K562 (cell line): Measurements from ENCODE around the gene DROSHA. TPM values are rescaled to one million over a fixed set of nuclear protein-coding genes. Genes with fewer than 3 reads are reported as not detected.

Experiments
- ATAC-seq: fragments of 200-7000 bp; cut with Tn5 transposase; 3 replicates; pipeline ENCODE4 v1.9.1; 2020; ENCODE audit warnings: moderate library complexity
- BruUV-seq: library from RNA; stranded (reverse); fragments of 400-500 nt; replicated peaks from 2 replicates; lab custom pipeline; 2021; lab: Mats Ljungman, UMichigan
- CTCF ChIA-PET: fragments of 300-600 bp; formaldehyde crosslinking; extraction: SDS; loops from one replicate; lab custom pipeline; 2021; ENCODE audit warnings: low intra/inter-chr PET ratio; lab: Yijun Ruan, JAX
- POLR2A ChIA-PET: fragments of 300-600, 350-650 bp; sonication (Branson Sonifier 250); formaldehyde crosslinking; extraction: SDS; loops from one replicate; lab custom pipeline; 2021; ENCODE audit warnings: antibody characterized with exemption, inconsistent platforms; lab: Yijun Ruan, JAX
- DNase-seq, 4 experiments: peaks; one replicate each; pipeline versions ENCODE4 v3.0.0 to v3.0.0-alpha.2; 2011 to 2018; ENCODE audit warnings: low spot score in 3 of 4, mixed read lengths in 3 of 4; ENCODE audit errors: extremely low read depth in 1 of 4
- FAIRE-seq: peaks from 2 replicates; lab custom pipeline; 2011; peaks lifted over from hg19 to GRCh38; lab: Jason Lieb, UNC
- H2AFZ ChIP-seq: 2 replicates; pipeline ENCODE4 v1.6.0; 2011; ENCODE audit warnings: low read depth, low read length, control low read depth, inconsistent platforms
- H3K27ac ChIP-seq: fragments of 200-600 bp; 3 replicates; pipeline ENCODE4 v1.8.0; 2011; ENCODE audit warnings: low read depth, mild to moderate bottlenecking, control low read depth, inconsistent platforms, low read length, moderate library complexity, mixed read lengths; ENCODE audit errors: extremely low read depth
- H3K27me3 ChIP-seq, 2 experiments: fragments of 300-600 bp in 1 of 2; 2 replicates in 1 of 2; 3 replicates in 1 of 2; pipeline versions ENCODE4 v1.6.0 to v1.8.0; 2011; ENCODE audit warnings: inconsistent platforms in 2 of 2, low read length in 2 of 2, mild to moderate bottlenecking in 1 of 2, mixed read lengths in 1 of 2, moderate library complexity in 1 of 2; ENCODE audit not compliant: control insufficient read depth in 2 of 2, insufficient read depth in 2 of 2
- H3K36me3 ChIP-seq: fragments of 300-600 bp; 3 replicates; pipeline ENCODE4 v1.8.0; 2011; ENCODE audit warnings: mild to moderate bottlenecking, low read length, inconsistent platforms; ENCODE audit not compliant: control insufficient read depth, insufficient read depth
- H3K4me1 ChIP-seq, 2 experiments: fragments of 200-600 bp in 1 of 2; replicated peaks in 1 of 2; 2 replicates in 1 of 2; 3 replicates in 1 of 2; pipeline versions ENCODE4 v1.5.1 to v1.8.0; 2011; ENCODE audit warnings: inconsistent platforms in 2 of 2, low read length in 2 of 2, mild to moderate bottlenecking in 1 of 2, mixed read lengths in 1 of 2, moderate library complexity in 1 of 2; ENCODE audit not compliant: control insufficient read depth in 2 of 2, insufficient read depth in 2 of 2
- H3K4me2 ChIP-seq: 2 replicates; pipeline ENCODE4 v1.6.1; 2011; ENCODE audit warnings: low read length, control low read depth, inconsistent platforms, mixed read lengths; ENCODE audit not compliant: insufficient read depth
- H3K4me3 ChIP-seq: fragments of 200-600 bp; sonication (generic), shearing (Covaris generic); 2 replicates; pipeline ENCODE4 v1.5.1; 2016; ENCODE audit warnings: control low read depth, inconsistent platforms
- H3K79me2 ChIP-seq: fragments of 200-600 bp; 3 replicates; pipeline ENCODE4 v1.8.0; 2011; ENCODE audit warnings: low read length, inconsistent platforms; ENCODE audit not compliant: control insufficient read depth, insufficient read depth
- H3K9ac ChIP-seq, 2 experiments: 2 replicates each; pipeline versions ENCODE4 v1.6.0 to v1.6.1; 2011; ENCODE audit warnings: low read depth in 2 of 2, low read length in 2 of 2, control low read depth in 1 of 2, inconsistent platforms in 1 of 2, mild to moderate bottlenecking in 1 of 2, mixed read lengths in 1 of 2; ENCODE audit not compliant: insufficient read depth in 1 of 2
- H3K9me1 ChIP-seq: one replicate; pipeline ENCODE4 v1.6.0; 2011; ENCODE audit warnings: inconsistent platforms, mild to moderate bottlenecking, low read length, moderate library complexity; ENCODE audit not compliant: control insufficient read depth, insufficient read depth
- H3K9me3 ChIP-seq: replicated peaks from 2 replicates; pipeline ENCODE4 v1.5.1; 2011; ENCODE audit warnings: low read depth, low read length, inconsistent platforms; ENCODE audit not compliant: control insufficient read depth, insufficient read depth
- H4K20me1 ChIP-seq: replicated peaks from 2 replicates; pipeline ENCODE4 v1.6.1; 2011; ENCODE audit warnings: low read length, inconsistent platforms, mixed read lengths; ENCODE audit not compliant: control insufficient read depth, insufficient read depth
- NEUROD1 ChIP-seq: fragments of 150-350 bp; IDR thresholded peaks from 2 replicates; pipeline ENCODE4 v1.6.1; 2014; ENCODE audit warnings: borderline replicate concordance, low read length, low read depth; ENCODE audit not compliant: partially characterized antibody
- PTRF ChIP-seq: fragments of 450-650 bp; IDR thresholded peaks from 2 replicates; pipeline ENCODE4 v1.6.1; 2016; ENCODE audit warnings: mild to moderate bottlenecking, missing genetic modification characterization, missing compliant biosample characterization
- RFX1 ChIP-seq: fragments of 450-650 bp; IDR thresholded peaks from 2 replicates; pipeline ENCODE4 v1.6.1; 2016; ENCODE audit warnings: mild to moderate bottlenecking, moderate library complexity
- TAF7 ChIP-seq: fragments of 450-650 bp; IDR thresholded peaks from 2 replicates; pipeline ENCODE4 v1.6.1; 2016; ENCODE audit warnings: missing genetic modification characterization, missing compliant biosample characterization
- ZKSCAN3 ChIP-seq: fragments of 250-450 bp; sonication (Bioruptor Pico); IDR thresholded peaks from 2 replicates; pipeline ENCODE4 v1.4.0; 2020
- ZNF121 ChIP-seq: sonication (generic); formaldehyde crosslinking; conservative IDR thresholded peaks from 2 replicates; pipeline ENCODE4 v1.8.0; 2022; ENCODE audit warnings: missing genetic modification reagents
- ZNF140 ChIP-seq: fragments of 250-450 bp; sonication (Bioruptor Pico); IDR thresholded peaks from 2 replicates; pipeline ENCODE4 v1.8.0; 2021; ENCODE audit warnings: moderate library complexity, mild to moderate bottlenecking, inconsistent platforms
- WGBS: fragments of 100-300 bp; shearing (Covaris generic); methylation state at CpG from one replicate; pipeline ENCODE4 v1.1.6; 2016; ENCODE audit warnings: low coverage, mixed read lengths; ENCODE audit not compliant: insufficient coverage; ENCODE audit errors: missing lambda C conversion rate; 5-methylcytosine and 5-hydroxymethylcytosine counted together
- in situ Hi-C: fragments of 300-500 bp; cut with MboI; formaldehyde crosslinking; loops from 4 replicates; pipeline ENCODE4 v1.15.0; 2018; ENCODE audit warnings: inconsistent platforms, mixed read lengths
- intact Hi-C: fragments of 100-400 bp; cut with micrococcal nuclease; formaldehyde crosslinking; loops from 2 replicates; pipeline ENCODE4 v1.14.2; 2022
- polyA plus RNA-seq, 8 experiments: library from polyadenylated mRNA; depleted of rRNA in 4 of 8; stranded (reverse) in 5 of 8; unstranded in 3 of 8; fragments of >200 nt; fragmentation: Nextera tagmentation in 2 of 8; fragmentation: Illumina TruSeq in 1 of 8; extraction: Ambion mirVana in 2 of 8; extraction: Trizol in 1 of 8; gene quantifications; 2 replicates each; pipeline versions ENCODE4 v1.2.1 to v1.2.3, GENCODE V29; 2011 to 2014; ENCODE audit warnings: inconsistent platforms in 1 of 8, missing spikeins in 1 of 8
- total RNA-seq, 7 experiments: library from RNA; depleted of rRNA in 6 of 7; stranded (reverse); fragments of >200 nt in 6 of 7; fragmentation: Illumina TruSeq in 2 of 7; extraction: Trizol in 2 of 7; gene quantifications; 2 replicates each; pipeline versions ENCODE4 v1.2.1 to v1.2.3, GENCODE V29; 2011 to 2021; ENCODE audit warnings: low replicate concordance in 1 of 7
- TF ChIP-seq, protein P1 (sequence below): sonication (generic); formaldehyde crosslinking; IDR thresholded peaks from 2 replicates; pipeline ENCODE4 v1.8.0; 2022; ENCODE audit warnings: mild to moderate bottlenecking, missing genetic modification reagents
- TF ChIP-seq, protein P2 (sequence below): fragments of 250-450 bp; sonication (Bioruptor Pico); IDR thresholded peaks from 2 replicates; pipeline ENCODE4 v1.4.0; 2020

The DROSHA gene
- total and polyA plus RNA-seq, 9 of the 15 experiments (the other 6 are each of a cell fraction or from before 2014, with no cell fraction given), result 52.5 to 109 (median 68.9) TPM

DNA sequence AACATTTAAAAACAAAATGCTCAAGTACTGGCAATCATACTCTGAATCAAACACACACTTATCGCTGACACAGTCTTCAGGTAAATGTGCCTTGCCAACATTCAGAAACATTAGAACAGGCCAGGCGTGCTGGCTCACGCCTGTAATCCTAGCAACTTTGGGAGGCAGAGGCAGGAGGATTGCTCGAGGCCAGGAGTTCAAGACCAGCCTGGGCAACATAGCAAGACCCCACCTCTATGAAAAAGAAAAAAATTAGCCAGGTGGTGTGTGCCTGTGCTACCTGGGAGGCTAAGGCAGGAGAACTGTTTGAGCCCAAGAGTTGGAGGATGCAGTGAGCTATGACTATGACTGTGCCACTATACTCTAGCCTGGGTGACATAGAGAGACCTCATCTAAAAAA lies 20.6 kb downstream of the DROSHA start:
- 95% methylated on average over 4 of the region's 4 CpGs for whole genome bisulfite sequencing
- Histone ChIP-seq H3K4me3 (no peak overlapping the region), H4K20me1 (0 out of 2 replicates have a peak, but pooled peaks cover 6% of the 10 kb centered on the region), H3K36me3 (peaks cover 91% of the 10 kb centered on the region), H3K79me2 (no peaks in the 10 kb centered on the region), H3K4me1 (no peaks in the 10 kb centered on the region), H2AFZ (no peak overlapping the region), H3K9me3 (no peaks in the 10 kb centered on the region), H3K27ac (no peak overlapping the region), H3K9me1 (no peaks in the 10 kb centered on the region), H3K9ac (no peak overlapping the region), H3K27me3 (no peaks in the 10 kb centered on the region), H3K4me2 (no peak overlapping the region)
- ATAC-seq (no peak), DNase-seq (no peak), FAIRE-seq (no peak)
- TF ChIP-seq ZKSCAN3 (CRISPR knock-in tag) (no peak), ZNF121 (CRISPR knock-in tag) (peak; percentile 34; the same call in 1 of the 2 replicates)
- in situ Hi-C loops (no loop called here), intact Hi-C loops (no loop called here)
- ChIA-PET POLR2A (no interaction called here), CTCF (no interaction called here)
- no TSS peak for BruUV-seq

DNA sequence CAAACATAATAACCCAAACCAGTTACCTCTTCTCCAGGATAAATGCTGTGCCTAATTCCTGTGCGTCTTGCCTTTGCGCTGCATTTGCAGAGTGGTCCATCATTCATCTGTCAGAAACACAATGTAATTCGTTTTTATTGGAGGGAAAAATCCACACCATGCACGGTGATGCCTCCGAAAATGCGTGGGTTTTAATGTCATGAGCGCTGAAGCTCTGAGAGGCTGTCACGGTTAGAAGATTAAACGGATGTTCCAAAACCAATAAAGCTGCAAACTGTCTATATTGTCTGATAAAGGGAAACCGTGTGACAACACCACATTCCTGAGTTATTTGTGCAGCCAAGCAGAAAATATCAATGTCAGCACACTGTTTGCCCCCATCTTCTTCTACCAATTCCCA lies 27.4 kb downstream of the DROSHA start:
- H3K4me2 ChIP-seq, result no peak overlapping the region
- BruUV-seq, result TSS peak; percentile 11
- no peak overlapping the region for H3K4me3 ChIP-seq
- FAIRE-seq (no peak), ATAC-seq (no peak), DNase-seq (no peak)
- H4K20me1 ChIP-seq, result no peaks in the 10 kb centered on the region
- CTCF ChIA-PET, result no interaction called here
- 81% methylated on average over 10 of the region's 10 CpGs for WGBS
- no peaks in the 10 kb centered on the region for H3K9me1 ChIP-seq
- H3K36me3 ChIP-seq, result peaks cover 93% of the 10 kb centered on the region
- H3K9me3 ChIP-seq, result no peaks in the 10 kb centered on the region
- H3K9ac ChIP-seq, result no peak overlapping the region
- intact Hi-C loops, result no loop called here
- H3K27ac ChIP-seq, result no peak overlapping the region
- in situ Hi-C loops, result no loop called here
- H3K4me1 ChIP-seq, result no peaks in the 10 kb centered on the region
- no peaks in the 10 kb centered on the region for H3K27me3 ChIP-seq
- no peaks in the 10 kb centered on the region for H3K79me2 ChIP-seq
- POLR2A ChIA-PET, result no interaction called here
- H2AFZ ChIP-seq, result no peak overlapping the region
- TF ChIP-seq PTRF (no peak), TAF7 (no peak), ZNF140 (CRISPR knock-in tag) (no peak), NEUROD1 (no peak), RFX1 (no peak)
- TF ChIP-seq, protein P1, sequence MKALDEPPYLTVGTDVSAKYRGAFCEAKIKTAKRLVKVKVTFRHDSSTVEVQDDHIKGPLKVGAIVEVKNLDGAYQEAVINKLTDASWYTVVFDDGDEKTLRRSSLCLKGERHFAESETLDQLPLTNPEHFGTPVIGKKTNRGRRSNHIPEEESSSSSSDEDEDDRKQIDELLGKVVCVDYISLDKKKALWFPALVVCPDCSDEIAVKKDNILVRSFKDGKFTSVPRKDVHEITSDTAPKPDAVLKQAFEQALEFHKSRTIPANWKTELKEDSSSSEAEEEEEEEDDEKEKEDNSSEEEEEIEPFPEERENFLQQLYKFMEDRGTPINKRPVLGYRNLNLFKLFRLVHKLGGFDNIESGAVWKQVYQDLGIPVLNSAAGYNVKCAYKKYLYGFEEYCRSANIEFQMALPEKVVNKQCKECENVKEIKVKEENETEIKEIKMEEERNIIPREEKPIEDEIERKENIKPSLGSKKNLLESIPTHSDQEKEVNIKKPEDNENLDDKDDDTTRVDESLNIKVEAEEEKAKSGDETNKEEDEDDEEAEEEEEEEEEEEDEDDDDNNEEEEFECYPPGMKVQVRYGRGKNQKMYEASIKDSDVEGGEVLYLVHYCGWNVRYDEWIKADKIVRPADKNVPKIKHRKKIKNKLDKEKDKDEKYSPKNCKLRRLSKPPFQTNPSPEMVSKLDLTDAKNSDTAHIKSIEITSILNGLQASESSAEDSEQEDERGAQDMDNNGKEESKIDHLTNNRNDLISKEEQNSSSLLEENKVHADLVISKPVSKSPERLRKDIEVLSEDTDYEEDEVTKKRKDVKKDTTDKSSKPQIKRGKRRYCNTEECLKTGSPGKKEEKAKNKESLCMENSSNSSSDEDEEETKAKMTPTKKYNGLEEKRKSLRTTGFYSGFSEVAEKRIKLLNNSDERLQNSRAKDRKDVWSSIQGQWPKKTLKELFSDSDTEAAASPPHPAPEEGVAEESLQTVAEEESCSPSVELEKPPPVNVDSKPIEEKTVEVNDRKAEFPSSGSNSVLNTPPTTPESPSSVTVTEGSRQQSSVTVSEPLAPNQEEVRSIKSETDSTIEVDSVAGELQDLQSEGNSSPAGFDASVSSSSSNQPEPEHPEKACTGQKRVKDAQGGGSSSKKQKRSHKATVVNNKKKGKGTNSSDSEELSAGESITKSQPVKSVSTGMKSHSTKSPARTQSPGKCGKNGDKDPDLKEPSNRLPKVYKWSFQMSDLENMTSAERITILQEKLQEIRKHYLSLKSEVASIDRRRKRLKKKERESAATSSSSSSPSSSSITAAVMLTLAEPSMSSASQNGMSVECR, result no peak
- TF ChIP-seq, protein P2, sequence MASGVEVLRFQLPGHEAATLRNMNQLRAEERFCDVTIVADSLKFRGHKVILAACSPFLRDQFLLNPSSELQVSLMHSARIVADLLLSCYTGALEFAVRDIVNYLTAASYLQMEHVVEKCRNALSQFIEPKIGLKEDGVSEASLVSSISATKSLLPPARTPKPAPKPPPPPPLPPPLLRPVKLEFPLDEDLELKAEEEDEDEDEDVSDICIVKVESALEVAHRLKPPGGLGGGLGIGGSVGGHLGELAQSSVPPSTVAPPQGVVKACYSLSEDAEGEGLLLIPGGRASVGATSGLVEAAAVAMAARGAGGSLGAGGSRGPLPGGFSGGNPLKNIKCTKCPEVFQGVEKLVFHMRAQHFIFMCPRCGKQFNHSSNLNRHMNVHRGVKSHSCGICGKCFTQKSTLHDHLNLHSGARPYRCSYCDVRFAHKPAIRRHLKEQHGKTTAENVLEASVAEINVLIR (CRISPR knock-in tag), result no peak
